H1 (cell line): ENCODE results near the gene CD79A. TPM values are rescaled to one million over a fixed set of nuclear protein-coding genes. Genes with fewer than 3 reads are reported as not detected.

Experiments
- BACH1 ChIP-seq: IDR thresholded peaks from 2 replicates; pipeline ENCODE4 v1.6.1; 2012; ENCODE audit warnings: low read length, improper control_type of control experiment
- BRCA1 ChIP-seq: IDR thresholded peaks from 2 replicates; pipeline ENCODE4 v1.6.1; 2012; ENCODE audit warnings: low read depth, low read length, improper control_type of control experiment
- CBX8 ChIP-seq: fragments of 300-800, 300-1000 bp; sonication (generic); IDR thresholded peaks from 2 replicates; pipeline ENCODE4 v1.7.1; 2016; ENCODE audit warnings: low read depth, low read length, borderline replicate concordance
- HDAC6 ChIP-seq: IDR thresholded peaks from one replicate; pipeline ENCODE4 v1.7.1; 2012; ENCODE audit warnings: low read depth, mild to moderate bottlenecking, inconsistent platforms, low read length, moderate library complexity
- KDM1A ChIP-seq: fragments of 200-600, 300-600 bp; sonication (generic); IDR thresholded peaks from 2 replicates; pipeline ENCODE4 v1.7.1; 2016; ENCODE audit warnings: mild to moderate bottlenecking, low read length, borderline replicate concordance
- KDM5A ChIP-seq: fragments of 200-600 bp; IDR thresholded peaks from 2 replicates; pipeline ENCODE4 v1.7.1; 2012; ENCODE audit warnings: mild to moderate bottlenecking, low read length, inconsistent platforms, mixed read lengths
- POLR2A ChIP-seq, 2 experiments: IDR thresholded peaks; 1 replicate in 1 of 2; 2 replicates in 1 of 2; pipeline ENCODE4 v1.6.1; 2011; ENCODE audit warnings: low read depth in 2 of 2, low read length in 2 of 2, mild to moderate bottlenecking in 2 of 2; ENCODE audit errors: control extremely low read depth in 1 of 2
- POLR2AphosphoS5 ChIP-seq: IDR thresholded peaks from 2 replicates; pipeline ENCODE4 v1.6.1; 2011; ENCODE audit warnings: low read depth, low read length
- RBBP5 ChIP-seq: IDR thresholded peaks from 2 replicates; pipeline ENCODE4 v1.7.1; 2012; ENCODE audit warnings: low read depth, mild to moderate bottlenecking, inconsistent platforms, low read length, moderate library complexity, borderline replicate concordance
- SUZ12 ChIP-seq: fragments of 200-600 bp; sonication (generic); IDR thresholded peaks from 2 replicates; pipeline ENCODE4 v1.6.1; 2012; ENCODE audit warnings: mild to moderate bottlenecking, inconsistent platforms, low read length, moderate library complexity, mixed read lengths
- YY1 ChIP-seq: IDR thresholded peaks from 2 replicates; pipeline ENCODE4 v1.6.1; 2011; ENCODE audit warnings: low read depth, mild to moderate bottlenecking, low read length
- polyA plus RNA-seq, 7 experiments: library from polyadenylated mRNA; depleted of rRNA in 3 of 7; stranded (reverse) in 5 of 7; unstranded in 2 of 7; fragments of >200 nt in 5 of 7; fragments of 200-250 nt in 2 of 7; gene quantifications; 1 replicate in 5 of 7; 2 replicates in 1 of 7; 4 replicates in 1 of 7; pipeline versions ENCODE4 v1.2.1 to v1.2.3, GENCODE V29; 2011 to 2013; ENCODE audit warnings: missing spikeins in 2 of 7, mixed read lengths in 2 of 7
- total RNA-seq: library from RNA; stranded (reverse); fragmentation: NEBNext Ultra II Directional; extraction: Animal tissue kit (Norgen Biotek cat#: 25700); gene quantifications from 2 replicates; pipeline ENCODE4 v1.2.1, GENCODE V29; 2021
- TF ChIP-seq, protein P1 (sequence below): fragments of 300-600 bp; sonication (generic); IDR thresholded peaks from 2 replicates; pipeline ENCODE4 v1.7.1; 2012; ENCODE audit warnings: low read length, moderate library complexity, mild to moderate bottlenecking, inconsistent platforms; ENCODE audit not compliant: insufficient replicate concordance

CD79A gene
- total and polyA plus RNA-seq, 2 of the 8 experiments (the other 6 are each of a cell fraction or from before 2014, with no cell fraction given) = 0.54 to 0.77 TPM

DNA sequence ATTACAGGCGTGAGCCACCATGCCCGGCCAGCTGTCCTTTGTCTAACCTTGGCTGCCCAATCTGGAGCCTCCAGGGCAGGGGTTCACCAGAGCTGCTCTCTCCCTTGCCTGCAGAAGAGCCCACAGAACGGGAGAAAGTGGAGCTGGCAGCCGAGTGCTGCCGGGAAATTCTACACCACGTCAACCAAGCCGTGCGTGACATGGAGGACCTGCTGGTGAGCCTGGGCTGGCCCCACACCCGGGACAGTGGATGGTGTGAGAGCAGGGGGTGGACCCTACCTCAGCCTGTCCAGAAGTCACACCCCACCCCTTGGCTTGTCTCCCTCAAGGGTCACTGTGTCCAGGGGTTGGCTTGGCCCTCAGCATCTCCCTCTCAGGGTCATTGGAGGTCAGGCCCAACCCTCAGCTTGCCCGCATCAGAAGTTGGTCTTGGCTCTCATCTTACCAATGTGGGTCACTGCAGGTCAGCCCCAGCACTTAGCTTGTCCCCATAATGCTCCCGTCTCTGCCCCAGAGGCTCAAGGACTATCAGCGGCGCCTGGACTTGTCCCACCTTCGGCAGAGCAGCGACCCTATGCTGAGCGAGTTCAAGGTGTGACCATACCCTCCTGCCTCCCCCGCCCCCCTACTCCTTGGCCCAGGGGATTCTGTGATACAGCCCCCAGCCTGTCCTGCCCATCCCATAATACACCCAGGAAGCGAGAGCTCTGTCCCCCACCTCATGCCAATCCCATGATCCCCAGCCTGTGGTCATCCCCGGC is 26.3 kb downstream of the CD79A start (continued):
- TF ChIP-seq, protein P1, sequence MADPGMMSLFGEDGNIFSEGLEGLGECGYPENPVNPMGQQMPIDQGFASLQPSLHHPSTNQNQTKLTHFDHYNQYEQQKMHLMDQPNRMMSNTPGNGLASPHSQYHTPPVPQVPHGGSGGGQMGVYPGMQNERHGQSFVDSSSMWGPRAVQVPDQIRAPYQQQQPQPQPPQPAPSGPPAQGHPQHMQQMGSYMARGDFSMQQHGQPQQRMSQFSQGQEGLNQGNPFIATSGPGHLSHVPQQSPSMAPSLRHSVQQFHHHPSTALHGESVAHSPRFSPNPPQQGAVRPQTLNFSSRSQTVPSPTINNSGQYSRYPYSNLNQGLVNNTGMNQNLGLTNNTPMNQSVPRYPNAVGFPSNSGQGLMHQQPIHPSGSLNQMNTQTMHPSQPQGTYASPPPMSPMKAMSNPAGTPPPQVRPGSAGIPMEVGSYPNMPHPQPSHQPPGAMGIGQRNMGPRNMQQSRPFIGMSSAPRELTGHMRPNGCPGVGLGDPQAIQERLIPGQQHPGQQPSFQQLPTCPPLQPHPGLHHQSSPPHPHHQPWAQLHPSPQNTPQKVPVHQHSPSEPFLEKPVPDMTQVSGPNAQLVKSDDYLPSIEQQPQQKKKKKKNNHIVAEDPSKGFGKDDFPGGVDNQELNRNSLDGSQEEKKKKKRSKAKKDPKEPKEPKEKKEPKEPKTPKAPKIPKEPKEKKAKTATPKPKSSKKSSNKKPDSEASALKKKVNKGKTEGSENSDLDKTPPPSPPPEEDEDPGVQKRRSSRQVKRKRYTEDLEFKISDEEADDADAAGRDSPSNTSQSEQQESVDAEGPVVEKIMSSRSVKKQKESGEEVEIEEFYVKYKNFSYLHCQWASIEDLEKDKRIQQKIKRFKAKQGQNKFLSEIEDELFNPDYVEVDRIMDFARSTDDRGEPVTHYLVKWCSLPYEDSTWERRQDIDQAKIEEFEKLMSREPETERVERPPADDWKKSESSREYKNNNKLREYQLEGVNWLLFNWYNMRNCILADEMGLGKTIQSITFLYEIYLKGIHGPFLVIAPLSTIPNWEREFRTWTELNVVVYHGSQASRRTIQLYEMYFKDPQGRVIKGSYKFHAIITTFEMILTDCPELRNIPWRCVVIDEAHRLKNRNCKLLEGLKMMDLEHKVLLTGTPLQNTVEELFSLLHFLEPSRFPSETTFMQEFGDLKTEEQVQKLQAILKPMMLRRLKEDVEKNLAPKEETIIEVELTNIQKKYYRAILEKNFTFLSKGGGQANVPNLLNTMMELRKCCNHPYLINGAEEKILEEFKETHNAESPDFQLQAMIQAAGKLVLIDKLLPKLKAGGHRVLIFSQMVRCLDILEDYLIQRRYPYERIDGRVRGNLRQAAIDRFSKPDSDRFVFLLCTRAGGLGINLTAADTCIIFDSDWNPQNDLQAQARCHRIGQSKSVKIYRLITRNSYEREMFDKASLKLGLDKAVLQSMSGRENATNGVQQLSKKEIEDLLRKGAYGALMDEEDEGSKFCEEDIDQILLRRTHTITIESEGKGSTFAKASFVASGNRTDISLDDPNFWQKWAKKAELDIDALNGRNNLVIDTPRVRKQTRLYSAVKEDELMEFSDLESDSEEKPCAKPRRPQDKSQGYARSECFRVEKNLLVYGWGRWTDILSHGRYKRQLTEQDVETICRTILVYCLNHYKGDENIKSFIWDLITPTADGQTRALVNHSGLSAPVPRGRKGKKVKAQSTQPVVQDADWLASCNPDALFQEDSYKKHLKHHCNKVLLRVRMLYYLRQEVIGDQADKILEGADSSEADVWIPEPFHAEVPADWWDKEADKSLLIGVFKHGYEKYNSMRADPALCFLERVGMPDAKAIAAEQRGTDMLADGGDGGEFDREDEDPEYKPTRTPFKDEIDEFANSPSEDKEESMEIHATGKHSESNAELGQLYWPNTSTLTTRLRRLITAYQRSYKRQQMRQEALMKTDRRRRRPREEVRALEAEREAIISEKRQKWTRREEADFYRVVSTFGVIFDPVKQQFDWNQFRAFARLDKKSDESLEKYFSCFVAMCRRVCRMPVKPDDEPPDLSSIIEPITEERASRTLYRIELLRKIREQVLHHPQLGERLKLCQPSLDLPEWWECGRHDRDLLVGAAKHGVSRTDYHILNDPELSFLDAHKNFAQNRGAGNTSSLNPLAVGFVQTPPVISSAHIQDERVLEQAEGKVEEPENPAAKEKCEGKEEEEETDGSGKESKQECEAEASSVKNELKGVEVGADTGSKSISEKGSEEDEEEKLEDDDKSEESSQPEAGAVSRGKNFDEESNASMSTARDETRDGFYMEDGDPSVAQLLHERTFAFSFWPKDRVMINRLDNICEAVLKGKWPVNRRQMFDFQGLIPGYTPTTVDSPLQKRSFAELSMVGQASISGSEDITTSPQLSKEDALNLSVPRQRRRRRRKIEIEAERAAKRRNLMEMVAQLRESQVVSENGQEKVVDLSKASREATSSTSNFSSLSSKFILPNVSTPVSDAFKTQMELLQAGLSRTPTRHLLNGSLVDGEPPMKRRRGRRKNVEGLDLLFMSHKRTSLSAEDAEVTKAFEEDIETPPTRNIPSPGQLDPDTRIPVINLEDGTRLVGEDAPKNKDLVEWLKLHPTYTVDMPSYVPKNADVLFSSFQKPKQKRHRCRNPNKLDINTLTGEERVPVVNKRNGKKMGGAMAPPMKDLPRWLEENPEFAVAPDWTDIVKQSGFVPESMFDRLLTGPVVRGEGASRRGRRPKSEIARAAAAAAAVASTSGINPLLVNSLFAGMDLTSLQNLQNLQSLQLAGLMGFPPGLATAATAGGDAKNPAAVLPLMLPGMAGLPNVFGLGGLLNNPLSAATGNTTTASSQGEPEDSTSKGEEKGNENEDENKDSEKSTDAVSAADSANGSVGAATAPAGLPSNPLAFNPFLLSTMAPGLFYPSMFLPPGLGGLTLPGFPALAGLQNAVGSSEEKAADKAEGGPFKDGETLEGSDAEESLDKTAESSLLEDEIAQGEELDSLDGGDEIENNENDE = no peak
- TF ChIP-seq POLR2A (IDR thresholded peaks at IDR 0.05; ENCODE audit: control extremely low read depth in 1 of 2, low read depth in 2 of 2, low read length in 2 of 2) = no peak
- no peak for TF ChIP-seq CBX8
- TF ChIP-seq SUZ12 = no peak
- no peak for TF ChIP-seq HDAC6
- TF ChIP-seq POLR2AphosphoS5 = no peak
- TF ChIP-seq BRCA1 = no peak
- TF ChIP-seq YY1 = no peak
- TF ChIP-seq BACH1 = no peak
- no peak for TF ChIP-seq RBBP5
- TF ChIP-seq KDM1A = no peak
- no peak for TF ChIP-seq KDM5A
